H1 (cell line): Measurements from ENCODE around the gene LBX2. TPM values are rescaled to one million over a fixed set of nuclear protein-coding genes. Genes with fewer than 3 reads are reported as not detected.

Experiments
- POLR2A ChIP-seq, 2 experiments: IDR thresholded peaks; 1 replicate in 1 of 2; 2 replicates in 1 of 2; pipeline ENCODE4 v1.6.1; 2011; ENCODE audit warnings: low read depth in 2 of 2, low read length in 2 of 2, mild to moderate bottlenecking in 2 of 2; ENCODE audit errors: control extremely low read depth in 1 of 2
- polyA plus RNA-seq, 7 experiments: library from polyadenylated mRNA; depleted of rRNA in 3 of 7; stranded (reverse) in 5 of 7; unstranded in 2 of 7; fragments of >200 nt in 5 of 7; fragments of 200-250 nt in 2 of 7; gene quantifications; 1 replicate in 5 of 7; 2 replicates in 1 of 7; 4 replicates in 1 of 7; pipeline versions ENCODE4 v1.2.1 to v1.2.3, GENCODE V29; 2011 to 2013; ENCODE audit warnings: missing spikeins in 2 of 7, mixed read lengths in 2 of 7
- total RNA-seq: library from RNA; stranded (reverse); fragmentation: NEBNext Ultra II Directional; extraction: Animal tissue kit (Norgen Biotek cat#: 25700); gene quantifications from 2 replicates; pipeline ENCODE4 v1.2.1, GENCODE V29; 2021

The LBX2 gene
- total and polyA plus RNA-seq, 2 of the 8 experiments (the other 6 are each of a cell fraction or from before 2014, with no cell fraction given) = 0.27 TPM; not detected in 1

- peak in 1 of 2 experiments; percentile 53; a peak in 2 of 3 replicates for TF ChIP-seq POLR2A (IDR thresholded peaks at IDR 0.05; ENCODE audit: control extremely low read depth in 1 of 2, low read depth in 2 of 2, low read length in 2 of 2)
Measured at GRCh38 chr2:74457129-74457548, 42.3 kb downstream of the LBX2 start (continued).
